GM19193 (cell line): ENCODE measurements around the gene ARSJ.

ENCODE experiments used
- POLR2A ChIP-seq: IDR thresholded peaks from 4 replicates; pipeline ENCODE4 v1.6.1; 2011; ENCODE audit not compliant: insufficient read depth, insufficient read length; ENCODE audit errors: extremely low read depth

ARSJ gene

DNA sequence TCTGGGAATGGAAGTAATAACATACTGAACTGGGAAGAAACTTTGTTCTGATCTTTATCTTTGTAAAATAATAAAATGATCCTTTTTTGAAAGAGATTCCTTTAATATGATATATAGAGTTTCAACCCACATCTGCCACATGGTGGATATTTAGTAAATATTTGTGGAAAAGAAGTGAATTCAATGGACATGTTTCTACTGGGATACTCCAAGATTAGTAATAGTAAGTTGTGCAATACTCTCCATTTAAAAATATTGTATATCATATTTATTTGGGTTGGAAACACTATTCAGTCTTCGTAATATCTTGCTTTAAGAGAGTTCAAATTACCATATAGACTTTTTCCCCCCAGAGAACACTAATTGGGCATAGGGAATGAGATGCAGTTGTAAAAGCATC is 17.8 kb upstream of the ARSJ start:
- TF ChIP-seq POLR2A: no peak

DNA sequence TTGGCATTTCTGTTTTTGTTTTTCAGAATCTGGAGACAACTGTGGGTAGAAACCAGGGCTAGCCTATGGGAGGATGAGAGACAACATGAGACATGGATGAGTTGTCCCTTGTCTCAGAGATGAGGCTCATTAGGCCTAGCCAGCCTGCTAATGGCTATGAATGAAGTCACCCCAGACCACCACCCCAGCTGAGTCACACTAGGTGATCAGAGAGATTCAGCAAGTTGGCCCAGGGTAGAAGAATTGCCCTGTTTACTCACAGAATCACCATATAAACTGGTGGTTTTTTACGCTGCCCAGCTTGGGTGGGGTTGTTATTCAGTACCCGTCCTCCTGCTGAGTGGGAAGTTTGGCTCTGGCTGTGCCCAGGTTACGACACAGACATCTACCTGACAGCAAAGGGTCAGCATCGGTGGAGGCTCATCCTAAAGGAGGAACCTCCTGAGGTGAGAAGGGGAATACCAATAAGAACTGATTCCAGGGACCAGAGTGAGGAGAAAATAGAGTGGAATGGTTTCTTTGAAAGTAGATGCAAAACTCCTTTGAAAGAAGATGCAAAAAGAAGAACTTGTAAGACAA is 17.2 kb upstream of the ARSJ start:
- TF ChIP-seq POLR2A: no peak

DNA sequence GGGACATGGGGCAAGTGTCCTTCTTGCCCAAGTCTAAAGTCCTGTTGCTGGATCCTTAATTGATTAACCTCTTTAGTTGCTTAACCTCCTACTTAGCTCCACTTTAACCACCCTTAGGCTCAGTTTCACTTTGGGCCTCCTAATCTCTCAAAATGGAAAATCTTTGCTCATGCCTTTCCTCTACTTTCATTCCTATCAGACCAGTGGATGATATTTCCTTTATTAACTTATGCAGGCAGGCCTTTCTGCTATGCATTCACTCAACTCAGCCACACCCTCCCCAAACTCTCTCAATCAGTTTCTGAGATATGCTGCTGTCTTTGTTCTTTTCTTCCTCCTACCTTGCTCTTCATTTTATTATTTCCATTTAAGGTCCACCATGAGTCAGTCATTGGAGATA is 14.4 kb upstream of the ARSJ start:
- TF ChIP-seq POLR2A: no peak

DNA sequence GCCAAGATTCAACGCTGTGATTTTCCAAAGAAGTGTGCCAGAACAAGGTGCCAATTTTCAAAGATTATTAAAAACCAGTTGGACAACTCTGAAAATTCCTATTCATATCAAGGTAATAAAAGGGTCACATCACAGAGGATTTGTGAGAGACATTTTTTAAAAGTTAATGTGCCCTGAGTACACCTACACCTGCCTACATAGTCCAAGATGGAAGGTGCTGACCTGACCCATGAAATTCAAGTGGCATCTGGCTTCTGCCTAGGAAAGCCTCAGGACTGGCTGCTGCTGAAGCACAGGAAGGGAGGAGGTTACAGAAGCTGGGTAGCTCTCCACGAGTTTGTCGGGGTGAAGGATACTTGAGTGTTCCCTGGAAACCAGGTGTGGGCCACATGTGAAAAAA is 11.4 kb upstream of the ARSJ start:
- no peak for TF ChIP-seq POLR2A

DNA sequence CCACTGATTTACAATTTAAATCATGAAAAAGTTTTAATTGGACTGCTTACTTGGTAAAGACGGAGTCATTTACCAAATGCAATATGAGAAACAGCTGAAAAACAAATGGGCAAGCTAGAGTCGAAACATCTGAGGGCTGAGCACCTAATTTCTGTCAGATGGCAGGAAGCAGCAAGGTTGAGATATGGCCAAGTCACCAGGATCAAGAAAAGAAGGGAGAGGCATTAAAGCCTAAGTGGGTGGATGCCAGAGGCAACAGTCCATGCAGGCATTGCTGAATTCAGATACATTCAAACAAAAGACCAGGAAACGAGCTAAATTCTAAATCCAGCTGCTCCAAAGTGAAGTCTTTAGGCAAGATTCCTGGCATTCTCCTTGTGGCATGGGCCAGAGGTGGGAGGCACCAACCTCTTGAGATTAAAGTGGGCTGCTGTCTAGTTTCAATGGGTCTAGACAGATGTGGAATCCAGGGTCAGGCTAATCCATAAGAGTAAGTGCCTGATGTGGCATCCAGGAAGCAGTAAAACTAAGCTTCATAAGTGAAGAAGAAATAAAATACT is 8.0 kb upstream of the ARSJ start:
- no peak for TF ChIP-seq POLR2A

DNA sequence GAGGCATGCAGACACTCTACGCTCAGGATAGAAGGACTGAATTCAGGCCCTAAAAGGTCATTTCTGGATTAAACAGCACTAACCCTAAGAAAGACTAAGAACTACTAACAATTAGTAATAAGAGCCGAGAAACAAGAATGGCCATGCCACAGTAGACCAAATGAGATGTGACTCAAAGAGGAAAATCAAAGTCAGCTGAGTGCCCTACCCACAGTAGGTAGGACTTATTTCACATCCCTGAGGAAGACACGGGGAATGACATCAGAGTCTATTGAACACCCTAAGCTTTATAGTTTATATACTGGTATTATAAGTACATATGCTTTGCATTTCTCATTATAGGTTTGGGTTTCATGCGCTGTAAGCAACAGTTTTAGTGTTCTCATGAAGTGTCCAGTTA is 2.7 kb upstream of the ARSJ start:
- TF ChIP-seq POLR2A: no peak

DNA sequence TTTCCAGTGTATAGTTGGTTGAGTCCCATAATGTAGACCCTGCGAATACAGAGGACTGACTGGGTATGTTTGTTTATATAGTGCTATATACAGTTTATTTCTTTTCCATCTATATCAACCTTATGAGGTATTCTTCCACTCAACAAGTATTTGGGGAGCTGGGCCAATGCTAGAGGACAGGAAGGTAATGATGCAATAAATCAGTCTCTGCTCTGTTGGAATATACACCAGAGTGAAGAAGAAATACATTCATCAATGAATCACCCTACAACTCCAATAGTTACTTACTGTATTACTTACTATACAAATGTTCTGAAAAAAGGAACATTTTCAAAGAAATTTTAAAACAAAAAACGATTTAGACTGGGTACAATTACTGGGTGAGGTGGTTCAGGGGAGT is 2.1 kb upstream of the ARSJ start:
- no peak for TF ChIP-seq POLR2A

DNA sequence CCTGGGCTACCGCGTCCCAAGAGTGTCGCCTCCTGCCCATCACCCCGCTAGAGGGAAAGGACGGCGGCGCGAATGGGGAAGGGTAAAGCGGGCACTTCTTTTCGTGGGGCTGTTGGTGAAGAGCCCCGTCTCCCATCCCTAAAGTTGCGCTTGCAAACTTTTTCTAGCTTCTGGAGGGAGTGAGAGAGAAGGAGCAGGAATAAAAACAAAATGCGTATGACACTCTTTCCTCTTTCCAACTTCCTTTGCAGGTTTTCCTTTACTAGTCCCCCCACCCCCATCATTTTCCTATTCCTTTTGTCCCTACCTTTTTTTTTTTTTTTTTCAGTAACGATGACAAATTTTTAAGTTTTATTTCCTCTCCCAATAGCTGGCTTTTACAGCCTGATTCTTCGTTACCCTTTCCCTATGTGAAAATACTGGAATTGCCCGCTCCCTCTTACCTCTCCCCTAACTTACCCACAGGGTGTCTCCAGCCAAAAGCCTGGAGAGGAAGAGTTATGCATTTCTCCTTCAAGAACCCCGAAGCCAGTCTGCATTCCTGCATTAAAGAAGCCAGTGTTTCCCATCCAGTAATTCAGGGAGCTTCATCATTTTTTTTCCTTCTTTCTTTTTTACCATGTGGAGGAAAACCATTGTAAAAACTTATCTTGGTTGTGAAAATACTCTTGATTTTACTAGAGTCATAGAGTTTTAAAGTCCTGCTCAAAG is 613 bp upstream of the ARSJ start:
- TF ChIP-seq POLR2A: no peak

DNA sequence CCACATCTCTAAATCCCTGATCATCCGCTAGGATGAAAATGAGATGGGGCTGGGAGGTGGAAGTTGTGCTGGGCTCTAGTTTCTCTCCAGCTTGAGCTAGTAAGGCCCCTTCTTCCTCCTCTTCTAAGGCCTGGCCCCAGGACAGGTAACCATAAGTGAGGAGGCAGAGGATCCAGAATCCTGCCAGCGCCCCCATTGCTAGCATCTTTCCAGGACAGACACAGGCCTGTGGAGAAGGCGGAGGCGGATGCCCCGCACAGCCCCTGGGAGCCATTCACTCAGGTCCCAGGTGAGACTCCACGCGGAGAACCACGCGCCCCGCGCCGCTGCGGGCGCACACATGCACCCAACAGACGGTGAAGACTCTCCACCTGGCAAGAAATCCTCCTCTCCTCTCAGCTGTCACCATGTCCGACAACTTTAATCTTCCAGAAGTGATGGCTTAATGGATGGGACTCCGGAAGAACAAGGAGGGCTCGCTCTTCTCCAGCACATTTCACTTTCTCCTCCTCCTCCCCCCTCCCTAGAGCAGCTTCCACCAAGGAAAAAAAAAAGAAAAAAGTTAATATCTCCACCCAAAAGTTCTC is 793 bp downstream of the ARSJ start:
- no peak for TF ChIP-seq POLR2A

DNA sequence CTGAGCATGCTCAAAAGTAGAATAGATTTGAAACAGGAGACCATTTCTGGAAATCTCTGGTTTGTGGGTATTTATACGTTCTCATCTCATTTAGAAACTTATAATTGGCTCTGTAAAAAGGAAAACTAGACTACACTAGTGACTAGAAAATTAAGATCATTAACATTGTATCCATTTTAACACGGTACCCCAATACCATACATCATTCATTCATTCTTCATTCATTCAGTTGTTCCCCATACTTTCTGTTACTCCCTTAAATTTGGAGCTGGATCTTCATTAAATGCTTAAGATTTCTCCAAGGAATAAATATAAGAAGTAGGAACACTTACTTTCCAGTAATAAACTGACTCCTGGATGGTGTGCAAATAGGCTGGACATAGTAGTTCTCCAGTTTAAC is 1.3 kb downstream of the ARSJ start:
- no peak for TF ChIP-seq POLR2A

DNA sequence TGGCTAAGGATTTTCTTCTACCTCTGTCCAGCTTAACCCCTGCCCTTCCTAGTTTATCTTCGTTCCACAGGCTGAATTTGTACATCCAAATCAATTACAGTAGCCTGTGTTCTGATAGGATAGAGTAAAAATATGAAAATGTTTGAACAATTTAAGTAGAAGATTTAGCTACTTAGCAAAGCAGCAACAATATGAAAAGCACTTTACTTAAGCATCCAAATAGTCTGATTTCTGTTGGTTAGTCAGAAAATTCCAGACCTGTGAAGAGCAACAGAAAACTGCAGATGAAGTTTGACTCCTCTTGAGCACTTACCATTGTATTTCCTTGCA is 2.0 kb downstream of the ARSJ start:
- TF ChIP-seq POLR2A: no peak

DNA sequence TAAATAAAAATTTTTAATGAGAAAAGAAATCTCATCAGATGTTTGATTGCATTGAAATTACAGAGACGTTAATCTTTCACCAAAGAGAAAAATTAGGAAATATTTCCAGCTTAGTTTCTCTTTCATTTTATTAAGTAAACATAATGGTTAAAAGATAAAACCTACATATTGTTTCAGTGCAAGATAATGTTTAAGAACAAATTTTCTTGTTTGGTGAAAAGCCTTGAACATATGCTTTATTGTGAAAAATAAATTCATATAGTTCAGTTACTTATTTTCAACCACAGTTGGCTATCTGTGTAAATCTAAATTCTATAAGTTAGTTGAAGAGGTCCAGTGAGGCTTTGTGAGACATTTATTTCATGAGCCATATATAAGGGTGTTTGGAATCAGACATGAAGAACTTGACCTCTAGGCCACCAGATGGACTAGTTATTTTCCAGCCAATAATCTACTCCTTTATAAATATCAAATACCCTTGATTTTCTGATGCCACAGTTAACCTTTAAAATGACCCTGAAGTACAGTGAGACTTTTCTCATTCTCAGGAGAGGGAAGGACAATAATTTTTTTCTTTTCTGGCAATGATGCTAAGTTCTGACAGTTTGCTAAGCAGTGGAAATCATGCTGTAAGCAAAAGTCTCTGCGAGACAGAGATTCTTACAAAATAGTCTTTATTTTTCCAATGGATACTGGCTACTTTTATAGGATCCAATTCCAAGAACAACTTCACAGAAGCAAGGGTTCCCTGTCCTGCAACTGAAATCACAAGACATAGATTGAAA is 2.5 kb downstream of the ARSJ start:
- no peak for TF ChIP-seq POLR2A

DNA sequence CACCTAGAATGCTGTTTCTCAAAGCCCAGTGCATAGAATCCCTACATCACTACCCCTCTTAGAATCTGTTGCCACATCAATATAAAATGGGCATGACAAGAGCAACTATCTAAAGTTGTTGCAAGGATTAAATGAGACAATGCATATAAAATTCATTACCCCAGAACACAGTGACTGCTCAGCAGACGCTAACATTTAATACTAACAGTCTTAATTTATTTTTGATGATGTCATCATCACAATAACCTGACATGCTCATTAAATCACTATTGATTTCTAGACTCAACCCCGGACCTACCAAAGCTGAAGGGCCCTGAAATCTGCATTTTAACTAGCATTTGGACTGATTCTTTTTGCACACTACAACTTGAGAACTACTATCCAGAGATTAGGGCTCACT is 3.9 kb downstream of the ARSJ start:
- TF ChIP-seq POLR2A: no peak

DNA sequence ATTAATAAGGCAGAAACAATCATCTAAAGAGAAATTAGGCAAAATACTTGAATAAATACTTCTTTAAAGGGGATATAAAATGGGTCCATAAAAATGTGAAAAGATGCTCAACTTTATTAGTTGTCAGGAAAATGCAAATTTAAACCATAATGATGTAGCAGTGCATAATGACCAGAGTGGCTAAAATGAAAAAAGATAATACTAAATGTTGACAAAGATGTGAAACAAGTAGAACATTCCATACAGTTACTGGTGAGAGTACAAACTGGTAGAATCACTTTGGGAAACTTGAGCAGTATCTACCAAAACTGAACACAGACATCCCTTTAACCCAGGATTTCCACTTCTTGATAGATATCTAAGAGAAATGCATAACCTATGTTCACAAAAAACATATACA is 5.0 kb downstream of the ARSJ start:
- no peak for TF ChIP-seq POLR2A

DNA sequence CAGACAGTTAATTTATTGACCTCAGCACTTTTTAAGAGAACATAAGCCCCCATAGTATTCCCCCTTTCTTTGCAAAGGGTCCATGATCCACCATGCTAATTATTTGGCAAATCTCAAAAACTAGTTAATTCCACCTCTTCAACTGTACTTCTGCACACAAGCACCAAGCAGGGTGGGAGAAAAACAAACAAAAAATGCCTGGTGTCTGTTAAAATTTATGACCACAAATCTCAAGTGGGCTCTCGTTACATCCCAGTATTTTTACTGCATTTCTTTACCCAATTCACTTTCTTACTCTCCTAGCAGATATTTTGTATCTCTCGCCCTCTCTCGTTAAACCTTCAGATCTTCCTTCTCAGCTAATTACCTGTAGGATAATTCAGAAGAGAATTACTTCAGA is 6.1 kb downstream of the ARSJ start:
- no peak for TF ChIP-seq POLR2A

DNA sequence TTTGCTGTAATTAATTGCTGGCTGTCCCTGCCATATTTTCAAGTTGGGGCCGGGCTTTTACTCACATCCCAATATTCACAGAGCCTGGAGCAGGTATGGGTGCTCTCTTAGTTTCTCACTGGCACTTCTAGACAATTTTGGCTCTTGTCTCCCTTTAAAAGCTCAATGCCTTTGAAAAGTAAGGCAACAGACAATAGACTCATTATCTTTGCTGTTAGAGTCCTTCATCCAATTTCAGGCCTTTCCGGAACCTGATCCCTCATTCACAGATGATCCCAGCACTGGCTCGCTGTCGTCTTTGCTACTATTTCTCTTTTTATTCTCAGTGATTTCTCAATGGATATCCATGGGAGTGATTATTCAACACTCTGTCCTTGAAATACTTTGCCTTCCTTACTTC is 6.7 kb downstream of the ARSJ start:
- TF ChIP-seq POLR2A: no peak

DNA sequence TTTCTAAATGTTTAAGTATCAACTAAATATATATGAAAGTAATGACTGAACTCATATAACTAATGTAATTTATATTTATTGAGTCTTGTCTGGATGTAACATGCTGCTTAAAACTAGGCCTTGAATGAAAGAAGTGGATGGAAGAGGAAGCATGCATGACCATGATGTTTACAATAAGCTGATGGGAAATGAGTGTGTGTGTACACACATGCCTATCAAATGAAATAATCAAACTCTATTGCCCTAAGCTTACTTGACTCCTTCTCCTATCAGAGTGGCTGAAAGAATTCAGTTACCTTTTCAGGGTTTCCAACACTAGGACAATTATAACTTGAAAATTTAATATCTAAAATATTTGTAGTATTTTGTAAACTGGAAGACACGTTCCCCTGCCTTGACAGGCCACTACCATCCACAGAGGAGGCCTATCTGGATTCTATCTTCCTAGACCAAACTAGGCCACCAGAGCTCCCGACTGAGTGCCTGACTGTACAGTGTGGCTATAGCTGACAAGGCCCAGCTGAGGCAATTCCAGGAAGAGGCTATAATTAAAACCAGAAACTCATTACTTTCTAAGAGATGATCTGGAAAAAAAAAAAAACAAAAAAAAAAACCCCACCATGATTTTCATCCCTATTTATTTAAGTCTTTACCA is 7.6 kb downstream of the ARSJ start:
- no peak for TF ChIP-seq POLR2A
